Activated T-helper 2 cell treated with anti-CD3 and anti-CD28 coated beads, Interferon-gamma antibody, Interleukin-2, Interleukin-4, amounts not matched to agents 10 μg/mL and 5 μg/mL and 100 μg/mL, durations not matched to agents 14 hours and 24 hours and 36 hours (primary cell): ENCODE measurements around the gene PLPPR1. TPM values are rescaled to one million over a fixed set of nuclear protein-coding genes. Genes with fewer than 3 reads are reported as not detected.
"Not testable (repeated sequence)": the region's sequence is repeated elsewhere in the genome, so short reads cannot be mapped to it uniquely, and the experiment has no call there.

Experiments
- DNase-seq: peaks from one replicate; pipeline ENCODE4 v3.0.0; 2021; ENCODE audit warnings: low spot score
- H3K27ac Mint-ChIP-seq: one replicate; pipeline ENCODE4 v1.8.0; 2021; ENCODE audit warnings: mixed read lengths
- H3K27me3 Mint-ChIP-seq: one replicate; pipeline ENCODE4 v1.8.0; 2021; ENCODE audit warnings: low read depth, mixed read lengths
- H3K36me3 Mint-ChIP-seq: one replicate; pipeline ENCODE4 v1.8.0; 2021; ENCODE audit warnings: low read depth, mixed read lengths
- H3K4me1 Mint-ChIP-seq: one replicate; pipeline ENCODE4 v1.8.0; 2021; ENCODE audit warnings: low read depth, mixed read lengths
- H3K4me3 Mint-ChIP-seq: one replicate; pipeline ENCODE4 v1.8.0; 2021; ENCODE audit warnings: low read depth, mild to moderate bottlenecking, moderate library complexity, mixed read lengths
- H3K9me3 Mint-ChIP-seq: one replicate; pipeline ENCODE4 v1.8.0; 2021; ENCODE audit warnings: mixed read lengths
- intact Hi-C: fragments of 100-400 bp; cut with micrococcal nuclease; formaldehyde crosslinking; loops from one replicate; pipeline ENCODE4 v1.15.1; 2023
- total RNA-seq: library from RNA; stranded (reverse); gene quantifications from 2 replicates; pipeline ENCODE4 v1.2.3, GENCODE V29; 2022

PLPPR1 gene
- total RNA-seq, 1 donor from 2014 or later = not detected

DNA sequence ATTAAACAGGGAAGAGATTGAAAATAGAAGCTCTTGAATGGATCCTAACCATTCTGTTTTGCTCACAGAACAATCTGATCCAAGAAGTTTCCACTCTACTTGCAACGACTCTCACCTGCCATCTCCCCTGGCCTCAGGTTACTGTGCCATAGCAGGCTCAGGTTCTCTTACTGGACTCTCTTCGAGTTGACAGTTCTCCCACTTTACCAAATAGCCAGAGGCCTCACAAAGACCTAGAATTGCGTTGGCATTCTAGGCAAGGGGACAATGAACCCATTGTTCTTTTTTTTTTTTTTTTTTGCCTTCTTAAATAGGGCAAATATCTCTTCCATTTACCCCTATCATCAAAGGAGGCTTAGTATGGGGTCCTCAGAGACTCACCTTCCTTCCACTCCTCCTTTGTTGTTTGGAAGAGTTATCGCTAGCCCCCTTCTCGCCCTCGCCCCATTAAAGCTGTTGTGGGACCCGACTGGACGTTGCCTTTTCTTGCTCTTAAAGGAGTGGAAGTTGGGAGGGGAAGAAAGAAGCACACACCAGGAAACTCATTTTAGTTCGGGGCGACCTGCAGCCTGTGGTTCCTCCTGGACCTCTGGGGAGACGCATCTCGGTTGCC lies 688 bp upstream of the PLPPR1 start:
- no peaks in the 10 kb centered on the region for H3K9me3 Mint-ChIP-seq
- H3K36me3 Mint-ChIP-seq = no peaks in the 10 kb centered on the region
- no peaks in the 10 kb centered on the region for H3K4me1 Mint-ChIP-seq
- intact Hi-C loops = no loop called here
- peaks cover 45% of the 10 kb centered on the region for H3K27me3 Mint-ChIP-seq
- no peak overlapping the region for H3K27ac Mint-ChIP-seq
- no peak overlapping the region for H3K4me3 Mint-ChIP-seq
- no peak for DNase-seq

DNA sequence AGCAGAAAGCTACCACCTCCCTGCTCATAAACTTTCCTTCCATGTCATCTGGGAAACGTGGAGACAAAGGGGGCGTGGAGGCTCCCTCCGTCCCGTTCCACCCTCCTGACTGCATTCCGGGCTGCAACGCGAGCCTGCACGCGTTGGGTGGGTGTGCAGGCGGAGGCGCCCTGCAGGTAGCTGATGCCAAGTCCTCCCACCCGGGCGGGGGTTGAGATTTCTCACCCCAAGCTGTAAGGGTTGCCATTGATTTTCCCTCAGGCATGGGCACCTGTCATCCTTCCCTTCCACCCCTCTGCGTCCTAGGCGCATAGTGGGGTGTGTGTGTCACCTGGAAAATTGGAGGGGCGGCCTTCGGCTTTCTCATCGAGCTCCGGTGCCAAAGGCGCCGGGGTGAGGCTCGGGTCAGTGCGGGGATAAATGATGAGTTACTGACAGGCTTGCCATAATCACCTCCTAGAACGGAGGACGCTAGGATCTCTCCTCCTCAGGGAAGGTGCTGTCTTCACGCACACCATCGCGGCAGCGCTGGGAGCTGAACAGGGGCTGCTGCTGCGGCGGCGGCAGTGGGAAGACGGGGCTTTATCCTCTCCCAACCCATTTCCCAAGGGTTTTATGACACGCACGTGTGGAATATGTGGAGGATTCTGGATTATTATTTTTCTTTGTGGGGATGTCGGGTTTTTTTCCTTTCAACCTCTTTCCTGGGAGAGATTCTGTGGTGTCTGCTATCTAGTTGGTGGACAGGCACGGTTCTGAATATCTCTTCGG lies 973 bp downstream of the PLPPR1 start:
- Mint-ChIP-seq H3K27me3 (peaks cover 50% of the 10 kb centered on the region), H3K4me3 (no peak overlapping the region), H3K4me1 (no peaks in the 10 kb centered on the region), H3K27ac (no peak overlapping the region), H3K36me3 (no peaks in the 10 kb centered on the region), H3K9me3 (no peaks in the 10 kb centered on the region)
- intact Hi-C loops = no loop called here
- DNase-seq = no peak

DNA sequence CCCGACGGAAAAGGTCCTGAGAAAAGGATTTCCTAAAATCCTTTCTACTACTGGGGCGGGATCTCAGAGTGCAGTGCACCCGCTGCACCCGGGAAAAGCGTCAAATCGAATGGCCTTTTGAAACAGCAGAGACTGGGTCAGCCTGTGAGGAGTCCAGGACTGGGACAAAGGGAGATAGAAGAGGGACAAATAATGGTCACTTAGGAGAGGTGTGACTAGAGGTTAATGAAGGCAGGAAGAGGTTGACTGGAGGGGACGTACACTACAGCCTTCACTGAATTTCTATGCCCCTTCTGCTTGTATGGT lies 1.5 kb downstream of the PLPPR1 start:
- H3K27ac Mint-ChIP-seq = no peak overlapping the region
- H3K27me3 Mint-ChIP-seq = peaks cover 50% of the 10 kb centered on the region
- H3K4me3 Mint-ChIP-seq = no peak overlapping the region
- H3K36me3 Mint-ChIP-seq = no peaks in the 10 kb centered on the region
- H3K9me3 Mint-ChIP-seq = no peaks in the 10 kb centered on the region
- intact Hi-C loops = no loop called here
- no peaks in the 10 kb centered on the region for H3K4me1 Mint-ChIP-seq
- DNase-seq = no peak

DNA sequence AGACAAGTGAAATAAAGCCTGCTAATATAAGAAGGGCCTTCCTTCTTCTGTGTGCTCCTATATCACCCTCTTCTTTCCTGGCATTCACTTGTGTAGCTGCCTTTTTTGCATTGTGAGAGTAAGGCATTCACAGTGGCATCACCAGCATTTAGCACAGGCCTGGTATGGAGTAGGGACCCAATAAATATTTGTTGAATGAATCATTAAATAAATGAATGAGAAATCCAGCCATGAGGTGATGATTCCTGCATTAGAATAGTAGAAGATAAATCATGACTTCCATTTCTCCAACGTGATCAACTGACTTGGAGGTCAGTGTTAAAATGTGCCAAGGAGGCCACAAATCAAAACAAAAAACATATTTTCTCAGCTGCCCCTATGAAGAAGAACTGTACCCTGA lies 3.9 kb downstream of the PLPPR1 start:
- H3K4me3 Mint-ChIP-seq = no peak overlapping the region
- DNase-seq = no peak
- H3K9me3 Mint-ChIP-seq = no peaks in the 10 kb centered on the region
- no peaks in the 10 kb centered on the region for H3K36me3 Mint-ChIP-seq
- intact Hi-C loops = no loop called here
- no peaks in the 10 kb centered on the region for H3K4me1 Mint-ChIP-seq
- no peak overlapping the region for H3K27ac Mint-ChIP-seq
- peaks cover 40% of the 10 kb centered on the region for H3K27me3 Mint-ChIP-seq

DNA sequence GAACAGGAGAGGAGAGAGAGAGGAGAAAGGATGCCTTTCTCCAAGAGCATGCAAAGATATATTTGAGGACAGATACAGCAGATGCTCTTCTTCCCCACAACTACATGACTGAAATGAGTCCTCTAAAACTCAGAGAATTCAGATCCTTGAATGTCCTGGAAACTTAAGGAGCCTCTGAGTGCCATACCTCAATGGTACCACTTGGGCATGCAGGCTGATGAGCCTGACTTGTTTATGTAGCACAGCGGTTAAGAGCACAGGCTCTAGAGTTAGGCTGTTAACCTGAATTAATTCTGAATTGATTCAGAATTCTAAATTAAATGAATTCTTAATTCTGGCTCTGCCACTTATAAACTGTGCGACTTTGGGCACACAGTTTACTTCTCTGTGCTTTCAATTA lies 5.7 kb downstream of the PLPPR1 start:
- no peak for DNase-seq
- Mint-ChIP-seq H3K4me3 (no peak overlapping the region), H3K9me3 (no peaks in the 10 kb centered on the region), H3K27me3 (peaks cover 29% of the 10 kb centered on the region), H3K4me1 (no peaks in the 10 kb centered on the region), H3K27ac (no peak overlapping the region), H3K36me3 (no peaks in the 10 kb centered on the region)
- intact Hi-C loops = no loop called here

DNA sequence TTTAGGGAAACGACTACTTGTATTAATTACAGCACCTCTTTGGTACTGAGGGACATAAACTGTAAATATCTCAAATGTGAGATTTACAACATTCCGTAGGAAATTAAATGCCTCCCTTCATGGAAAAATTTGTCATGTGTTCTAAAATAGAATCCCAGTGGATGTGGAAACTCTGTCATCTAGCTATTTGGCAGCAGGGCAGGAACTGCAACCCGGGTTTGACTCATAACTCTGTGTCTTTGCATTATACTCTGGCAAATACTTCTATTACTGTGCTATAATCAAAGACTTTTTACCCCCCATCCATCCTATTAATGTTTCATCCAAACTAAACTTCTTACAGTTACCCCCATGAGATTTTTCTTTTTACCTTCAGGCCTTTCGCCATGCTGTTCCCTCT lies 6.6 kb downstream of the PLPPR1 start:
- Mint-ChIP-seq H3K4me1 (no peaks in the 10 kb centered on the region), H3K9me3 (no peaks in the 10 kb centered on the region), H3K27me3 (peaks cover 20% of the 10 kb centered on the region), H3K4me3 (no peak overlapping the region), H3K36me3 (no peaks in the 10 kb centered on the region), H3K27ac (no peak overlapping the region)
- DNase-seq = no peak
- intact Hi-C loops = no loop called here

DNA sequence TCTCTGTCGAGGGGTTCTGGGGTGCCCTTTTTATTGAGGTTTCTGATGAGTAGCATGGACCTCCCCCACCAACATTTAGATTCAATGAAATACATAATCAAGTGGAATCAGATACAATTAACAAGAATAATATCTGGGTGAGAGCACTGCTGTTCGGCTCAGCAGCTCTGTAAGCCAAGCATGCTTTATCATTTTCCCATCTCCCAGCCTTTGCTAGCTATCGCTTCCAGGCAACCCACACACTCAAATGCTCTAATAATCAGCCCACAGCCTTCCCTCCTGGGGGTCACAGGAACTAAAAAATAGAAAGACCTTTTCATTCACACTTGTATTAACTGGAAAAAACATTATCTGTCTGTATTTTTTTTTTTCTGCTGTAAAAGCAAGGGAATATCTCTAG lies 8.9 kb downstream of the PLPPR1 start:
- DNase-seq = no peak
- Mint-ChIP-seq H3K9me3 (no peaks in the 10 kb centered on the region), H3K4me1 (no peaks in the 10 kb centered on the region), H3K4me3 (no peak overlapping the region), H3K36me3 (no peaks in the 10 kb centered on the region), H3K27me3 (peaks cover 6% of the 10 kb centered on the region), H3K27ac (no peak overlapping the region)
- intact Hi-C loops = no loop called here

DNA sequence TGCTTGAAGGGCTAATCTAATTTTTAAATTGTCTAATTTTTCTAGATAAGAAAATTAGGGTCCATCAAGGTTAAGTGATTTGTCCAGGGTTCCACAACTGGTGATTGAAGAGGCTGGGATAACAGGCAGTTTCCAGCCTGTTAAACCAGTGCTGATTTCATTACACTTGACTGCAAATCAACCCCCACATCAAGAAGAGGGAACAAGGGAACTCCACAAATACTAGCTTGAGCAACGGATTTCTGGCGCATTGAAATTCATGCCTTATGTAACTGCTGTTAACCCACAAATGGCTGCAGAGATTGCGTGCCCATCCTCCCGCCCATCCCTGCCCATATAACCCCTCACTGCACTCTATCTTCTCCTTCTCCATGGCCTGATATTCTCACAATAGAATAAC lies 10.0 kb downstream of the PLPPR1 start:
- no peaks in the 10 kb centered on the region for H3K27me3 Mint-ChIP-seq
- H3K36me3 Mint-ChIP-seq = no peaks in the 10 kb centered on the region
- no peak for DNase-seq
- intact Hi-C loops = no loop called here
- H3K4me3 Mint-ChIP-seq = no peak overlapping the region
- H3K9me3 Mint-ChIP-seq = no peaks in the 10 kb centered on the region
- H3K27ac Mint-ChIP-seq = no peak overlapping the region
- H3K4me1 Mint-ChIP-seq = no peaks in the 10 kb centered on the region

DNA sequence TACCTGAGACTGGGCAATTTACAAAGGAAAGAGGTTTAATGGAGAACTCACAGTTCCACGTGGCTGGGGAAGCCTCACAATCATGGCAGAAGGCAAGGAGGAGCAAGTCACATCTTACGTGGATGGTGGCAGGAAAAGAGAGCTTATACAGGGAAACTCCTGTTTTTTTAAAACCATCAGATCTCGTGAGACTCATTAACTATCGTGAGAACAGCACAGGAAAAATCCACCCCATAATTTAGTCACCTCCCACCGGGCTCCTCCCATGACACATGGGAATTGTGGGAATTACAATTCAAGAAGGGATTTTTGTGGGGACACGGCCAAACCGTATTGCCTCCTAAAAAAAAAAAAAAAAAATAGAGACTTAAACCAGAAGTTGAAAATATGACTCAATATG lies 11.1 kb downstream of the PLPPR1 start:
- H3K4me3 Mint-ChIP-seq, H3K27me3 Mint-ChIP-seq, DNase-seq, H3K36me3 Mint-ChIP-seq, H3K27ac Mint-ChIP-seq, H3K4me1 Mint-ChIP-seq, intact Hi-C loops, H3K9me3 Mint-ChIP-seq: not testable (repeated sequence)

DNA sequence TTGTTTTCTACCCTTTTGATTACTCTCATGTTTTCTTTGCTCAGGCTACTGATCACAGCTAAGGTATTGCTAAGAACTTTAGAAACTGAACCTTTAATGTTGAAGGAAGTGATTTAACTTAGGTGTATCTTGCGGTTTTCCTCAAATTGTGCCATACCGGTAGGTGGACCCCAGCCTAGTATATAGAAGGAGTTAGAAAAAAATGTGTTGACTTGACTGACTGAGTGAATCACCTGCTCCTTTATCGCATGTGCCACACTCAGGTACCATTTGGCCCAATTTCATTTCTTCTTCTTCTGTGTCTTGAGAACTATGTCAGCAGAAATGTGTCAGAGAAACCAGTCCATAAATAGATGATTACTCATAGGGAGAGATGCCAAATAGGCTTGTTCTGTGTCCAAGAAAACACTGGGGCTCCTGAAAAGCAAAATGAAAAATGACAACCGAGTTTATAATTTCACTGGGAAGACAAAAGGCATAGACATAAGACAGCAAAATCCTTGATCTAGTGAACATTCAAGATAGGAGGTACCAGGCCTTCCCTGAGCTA lies 19.4 kb downstream of the PLPPR1 start:
- DNase-seq = no peak
- Mint-ChIP-seq H3K27ac (no peak overlapping the region), H3K4me3 (no peak overlapping the region), H3K4me1 (no peaks in the 10 kb centered on the region), H3K36me3 (no peaks in the 10 kb centered on the region), H3K9me3 (no peaks in the 10 kb centered on the region), H3K27me3 (no peaks in the 10 kb centered on the region)
- intact Hi-C loops = no loop called here

DNA sequence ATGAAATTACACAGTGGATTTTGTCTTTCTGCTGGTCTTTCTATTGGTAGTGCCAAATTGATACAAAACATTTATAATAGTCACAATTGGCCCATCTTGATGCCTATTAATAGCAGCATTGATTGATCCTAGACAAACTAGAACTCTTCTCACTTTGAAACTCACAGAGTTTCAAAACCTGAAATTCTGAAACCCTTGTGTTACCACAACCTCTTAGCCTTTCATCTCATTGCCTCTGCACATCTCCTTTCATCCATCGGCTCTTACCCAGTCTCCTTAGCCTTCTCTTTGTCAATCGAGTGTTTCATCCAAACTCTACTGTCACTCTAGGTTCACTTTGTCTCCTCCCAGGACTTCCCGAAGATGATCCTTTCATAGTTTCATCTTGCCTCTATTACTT lies 22.1 kb downstream of the PLPPR1 start:
- DNase-seq = no peak
- H3K9me3 Mint-ChIP-seq = no peaks in the 10 kb centered on the region
- intact Hi-C loops = no loop called here
- H3K36me3 Mint-ChIP-seq = no peaks in the 10 kb centered on the region
- H3K4me3 Mint-ChIP-seq = no peak overlapping the region
- H3K4me1 Mint-ChIP-seq = no peaks in the 10 kb centered on the region
- no peak overlapping the region for H3K27ac Mint-ChIP-seq
- H3K27me3 Mint-ChIP-seq = no peaks in the 10 kb centered on the region

DNA sequence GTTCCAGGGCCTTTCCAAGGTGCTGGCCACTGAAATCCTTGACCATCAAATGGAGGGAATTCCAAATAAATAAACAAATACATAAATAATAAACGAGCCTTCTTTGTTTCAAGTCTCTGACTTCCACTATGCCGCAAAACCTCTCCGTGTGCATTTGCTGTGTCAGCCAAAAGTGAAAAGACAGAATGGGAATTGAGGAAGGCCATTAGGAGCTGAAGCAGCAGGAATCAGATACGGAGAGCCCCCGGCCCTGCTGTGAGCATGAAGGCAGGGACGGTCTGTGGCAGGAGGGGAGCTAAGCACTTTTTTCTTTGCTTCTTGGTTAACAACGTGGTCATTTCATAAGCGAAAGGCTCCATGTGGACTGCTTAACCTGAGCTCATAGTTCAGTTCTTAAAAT lies 26.1 kb downstream of the PLPPR1 start:
- Mint-ChIP-seq H3K27ac (no peak overlapping the region), H3K4me3 (no peak overlapping the region), H3K9me3 (no peaks in the 10 kb centered on the region), H3K4me1 (no peaks in the 10 kb centered on the region), H3K36me3 (no peaks in the 10 kb centered on the region), H3K27me3 (no peaks in the 10 kb centered on the region)
- intact Hi-C loops = no loop called here
- DNase-seq = no peak

DNA sequence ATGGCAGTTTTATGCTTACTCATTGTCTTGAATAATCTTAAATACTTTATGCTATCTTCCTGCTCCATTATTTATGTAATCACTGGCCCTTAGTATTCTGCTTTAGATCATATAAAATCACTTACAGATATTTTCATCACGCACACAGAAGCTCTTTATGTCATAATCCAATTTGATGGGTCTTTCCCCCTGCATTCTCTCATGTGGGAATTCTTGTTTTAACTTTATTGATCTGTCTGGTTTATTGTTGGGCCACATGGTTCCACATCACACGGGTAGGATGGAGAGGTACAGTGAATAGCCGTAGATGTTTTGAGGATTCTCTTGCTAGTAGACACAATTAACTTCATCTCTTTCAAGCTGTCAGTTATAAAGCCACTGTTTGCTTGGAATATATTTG lies 27.0 kb downstream of the PLPPR1 start:
- no peaks in the 10 kb centered on the region for H3K9me3 Mint-ChIP-seq
- no peak overlapping the region for H3K27ac Mint-ChIP-seq
- H3K36me3 Mint-ChIP-seq = no peaks in the 10 kb centered on the region
- no peak for DNase-seq
- intact Hi-C loops = no loop called here
- no peaks in the 10 kb centered on the region for H3K27me3 Mint-ChIP-seq
- no peaks in the 10 kb centered on the region for H3K4me1 Mint-ChIP-seq
- no peak overlapping the region for H3K4me3 Mint-ChIP-seq
